ENCODE data around the gene AKAP12.
"Not testable (repeated sequence)": the region's sequence is repeated elsewhere in the genome, so short reads cannot be mapped to it uniquely, and the experiment has no call there.

GRCh38 chr6:151342750-151343149 is 103.0 kb downstream of the AKAP12 start:
- TF ChIP-seq CTCF (IDR thresholded peaks at IDR 0.05; ENCODE audit: borderline replicate concordance, extremely low read depth, low read length, poor library complexity, severe bottlenecking); EZH2 (IDR thresholded peaks at IDR 0.05; ENCODE audit: borderline replicate concordance, low read depth, low read length, severe bottlenecking): not testable (repeated sequence)
